Stomach (tissue), 4 donors: ENCODE measurements around the gene GKN1.

Experiments used
- CTCF ChIP-seq, 7 experiments: fragments of 450-650 bp in 4 of 7; fragments of 200-600 bp in 3 of 7; sonication (generic) in 3 of 7; IDR thresholded peaks; one replicate each; pipeline ENCODE4 v1.5.1; 2016 to 2019; ENCODE audit warnings: antibody characterized with exemption in 7 of 7, control low read depth in 2 of 7, mild to moderate bottlenecking in 1 of 7
- POLR2AphosphoS5 ChIP-seq, 3 donors: sonication (generic); formaldehyde crosslinking; IDR thresholded peaks; one replicate each; pipeline ENCODE4 v1.6.1; 2016; ENCODE audit warnings: antibody characterized with exemption in 3 of 3

GRCh38 chr2:68932402-68932801, 42.0 kb upstream of the GKN1 start:
- TF ChIP-seq CTCF (IDR thresholded peaks at IDR 0.05) = no peak
- no peak for TF ChIP-seq POLR2AphosphoS5 (IDR thresholded peaks at IDR 0.05)
